Measurements from ENCODE around the gene IFNL4.

- TF ChIP-seq POLR2A (IDR thresholded peaks at IDR 0.05) (no peak), CTCF (IDR thresholded peaks at IDR 0.05) (no peak), POLR2AphosphoS5 (IDR thresholded peaks at IDR 0.05) (no peak), EP300 (IDR thresholded peaks at IDR 0.05; ENCODE audit: low read depth) (no peak)
Observed at GRCh38 chr19:39202998-39203355, 45.7 kb downstream of the IFNL4 start.

Measured in transverse colon (tissue), 4 donors.